GM18907 (cell line): ENCODE measurements around the gene MRPS9.

Source experiments
- ATAC-seq: cut with Tn5 transposase; IDR thresholded peaks from one replicate; pipeline ENCODE4 v1.9.1; 2021; ENCODE audit warnings: mild to moderate bottlenecking, moderate library complexity; ENCODE audit not compliant: unreplicated experiment

Gene MRPS9

DNA sequence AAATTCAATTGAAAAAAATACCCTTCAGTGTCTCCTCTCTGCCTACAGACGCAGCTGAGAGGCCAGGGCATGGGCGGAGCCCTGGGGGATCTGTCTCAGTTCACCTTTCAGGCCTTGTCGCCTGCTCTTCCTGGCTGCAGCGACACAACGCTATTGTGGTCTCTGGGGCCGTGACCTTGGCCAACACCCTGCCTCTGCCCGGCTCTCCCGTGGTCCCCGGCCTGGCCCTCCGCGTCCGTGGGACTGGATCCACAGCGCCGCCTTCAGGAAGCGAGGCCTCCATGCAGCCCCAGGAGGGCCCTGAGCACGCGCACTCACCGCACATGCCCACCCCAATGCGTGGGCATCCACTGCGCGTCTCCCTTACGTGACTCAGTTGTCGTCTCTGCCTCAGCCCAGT is 81.1 kb downstream of the MRPS9 start:
- no peak for ATAC-seq

DNA sequence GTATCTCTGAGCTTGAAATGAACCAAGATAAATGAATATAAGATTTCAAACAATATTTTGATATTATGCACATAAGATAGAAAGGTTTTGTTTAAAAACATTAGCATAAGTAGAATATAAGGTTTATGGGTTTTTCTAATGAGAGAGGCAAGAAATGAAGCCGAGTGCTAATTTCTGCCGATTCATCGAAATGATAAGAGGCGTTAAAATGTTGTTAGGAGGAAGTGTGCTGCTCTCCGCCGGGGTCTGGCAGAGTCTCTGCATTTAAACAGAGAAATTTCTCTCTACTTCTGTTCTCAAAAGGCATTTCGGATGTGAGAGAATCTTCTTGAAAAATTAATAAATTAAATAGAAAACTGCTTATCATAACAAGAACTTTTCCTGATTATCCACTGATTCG is 83.6 kb downstream of the MRPS9 start:
- ATAC-seq, result no peak

DNA sequence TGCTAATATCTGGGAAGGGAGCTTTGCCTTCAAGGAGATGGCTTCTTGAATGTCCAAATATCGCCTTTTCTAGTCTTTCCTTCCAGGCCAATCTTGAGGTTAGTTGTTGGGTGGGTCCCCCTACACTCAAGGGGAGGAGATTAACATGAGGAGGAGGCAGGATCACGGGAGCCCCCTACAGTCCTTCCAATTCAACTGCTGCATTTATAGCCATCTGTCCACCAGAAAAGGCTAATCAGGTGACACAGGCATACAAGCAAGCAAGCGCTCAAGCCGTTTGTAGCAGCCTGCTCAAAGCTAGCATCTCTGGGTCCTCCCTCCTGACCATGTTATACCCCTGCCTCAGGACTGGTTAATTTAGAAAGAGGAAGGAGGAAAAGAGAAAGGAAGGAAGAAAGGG is 87.6 kb downstream of the MRPS9 start:
- no peak for ATAC-seq

DNA sequence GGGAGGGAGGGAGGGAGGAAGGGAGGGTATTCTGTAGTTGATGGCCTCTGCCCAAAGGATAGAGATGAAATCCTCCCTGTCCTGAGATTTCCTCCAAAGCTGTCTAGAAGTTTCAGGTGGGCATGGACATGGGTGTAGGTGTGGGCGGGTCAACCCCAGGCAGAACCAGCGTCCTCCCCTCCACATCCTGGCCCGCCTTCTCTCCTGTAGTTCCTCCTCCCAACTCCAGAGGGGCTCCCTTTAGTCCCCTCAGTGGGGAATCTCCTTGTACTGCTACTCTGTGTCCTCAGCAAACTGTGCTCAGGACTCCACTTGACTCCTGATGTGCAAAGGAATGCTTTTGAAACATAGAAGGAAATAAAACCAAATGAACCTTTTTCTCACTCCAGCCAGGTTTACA is 88.1 kb downstream of the MRPS9 start:
- no peak for ATAC-seq

DNA sequence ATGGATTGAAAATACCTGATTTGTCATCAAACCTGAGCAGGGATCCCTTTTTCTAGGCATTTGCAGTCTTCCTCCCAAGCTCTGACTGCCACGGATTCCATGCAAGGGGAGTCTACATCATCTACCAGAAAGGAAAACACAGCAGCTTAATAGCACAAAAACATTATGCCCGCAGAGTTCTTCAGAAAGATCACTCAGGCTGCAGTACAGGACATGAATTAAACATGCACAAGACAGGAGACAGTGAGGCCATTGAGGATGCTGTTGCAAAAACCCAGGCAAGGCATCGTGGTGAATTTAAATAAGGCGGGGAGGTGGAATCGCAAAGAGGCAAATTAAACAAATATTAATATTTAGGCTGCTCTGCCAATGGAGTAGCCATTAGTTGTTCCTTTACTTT is 88.5 kb downstream of the MRPS9 start:
- ATAC-seq, result no peak

DNA sequence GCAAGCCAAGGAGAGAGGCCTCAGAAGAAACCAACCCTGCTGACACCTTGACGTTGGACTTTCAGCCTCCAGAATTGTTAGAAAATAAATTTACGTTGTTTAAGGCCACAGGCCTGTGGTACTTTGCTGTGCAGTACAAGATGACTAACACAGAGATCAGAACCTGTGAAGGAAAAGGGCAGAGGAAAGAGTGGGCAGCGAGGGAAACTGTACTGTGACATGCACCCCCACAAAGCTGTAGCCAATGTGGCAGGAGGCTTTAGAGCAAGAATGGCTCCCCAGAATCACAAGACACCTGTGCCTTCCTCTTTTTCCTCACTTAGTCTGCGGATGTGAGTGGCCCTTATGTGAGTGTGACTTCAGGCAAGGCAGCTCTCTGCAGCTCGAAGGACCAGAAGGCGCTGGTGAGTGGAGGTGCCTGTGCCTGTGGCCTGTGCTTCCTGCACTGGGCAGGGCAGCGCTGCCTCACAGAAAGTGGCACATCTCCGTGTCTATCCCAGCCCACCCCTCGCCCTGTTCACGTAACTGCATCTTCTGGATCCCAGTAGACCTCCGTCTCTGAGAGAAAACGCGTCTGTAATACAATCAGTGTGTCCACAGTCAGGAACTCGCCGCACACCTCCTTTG is 89.5 kb downstream of the MRPS9 start:
- ATAC-seq, result no peak

DNA sequence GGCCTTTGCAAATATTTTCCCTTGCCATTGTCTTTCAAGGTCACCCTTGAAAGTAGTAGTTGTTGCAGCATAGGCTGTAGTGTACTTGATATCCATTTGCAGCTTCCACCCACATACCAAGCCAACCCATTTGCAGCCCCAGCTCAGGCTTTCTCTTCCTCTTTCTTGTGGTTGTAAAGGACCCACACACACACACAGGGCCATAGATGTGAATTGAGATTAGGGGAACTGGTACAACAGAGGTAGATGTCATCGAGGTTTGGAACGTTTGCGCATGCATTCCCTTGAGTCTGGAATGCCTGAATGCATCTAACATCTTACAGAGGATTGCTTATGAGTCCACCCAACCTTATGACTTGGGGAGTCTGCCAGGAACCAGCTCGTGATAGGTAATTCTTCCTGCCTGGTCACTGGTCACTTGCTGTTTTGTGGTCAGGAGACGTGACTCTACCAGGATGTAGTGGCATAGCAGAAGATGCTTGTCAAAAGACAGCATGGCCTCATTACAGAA is 91.9 kb downstream of the MRPS9 start:
- ATAC-seq, result peak; percentile 99

DNA sequence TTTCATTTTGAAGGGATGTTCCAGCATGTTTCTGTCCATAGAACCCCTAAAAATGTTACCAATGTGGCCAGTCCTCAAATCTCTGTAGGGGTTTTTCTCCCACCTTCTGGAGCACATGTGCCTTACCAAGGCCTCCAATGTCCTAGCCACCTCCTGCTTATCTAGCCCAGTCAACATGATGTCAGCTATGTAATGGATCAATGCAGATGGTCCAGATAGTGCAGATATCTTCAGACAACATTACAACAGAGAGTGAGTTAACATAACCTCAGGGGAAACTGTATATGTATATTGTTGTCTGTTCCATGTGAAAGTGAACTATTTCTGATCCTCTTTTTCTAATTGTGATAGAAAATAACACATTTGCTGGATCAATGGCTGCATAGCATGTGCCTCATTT is 92.7 kb downstream of the MRPS9 start:
- no peak for ATAC-seq

DNA sequence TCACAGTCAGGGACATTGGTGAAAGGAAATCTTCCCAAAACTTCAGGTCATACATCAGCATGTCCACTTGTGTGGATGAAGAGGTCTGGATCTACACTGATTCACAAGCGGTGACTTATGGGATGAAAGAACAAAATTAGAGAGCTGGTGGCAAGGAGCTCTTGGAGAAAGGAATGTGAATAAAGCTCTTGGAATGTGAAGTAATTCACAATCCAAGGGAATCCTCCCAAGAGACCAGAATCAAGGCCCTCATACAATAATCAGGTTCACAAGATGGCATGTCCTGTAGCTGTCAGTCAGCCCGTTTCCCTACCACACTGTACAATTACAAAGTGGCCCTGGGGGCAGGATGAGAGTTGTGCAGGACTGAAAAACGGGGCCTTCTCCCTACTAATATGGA is 96.2 kb downstream of the MRPS9 start:
- no peak for ATAC-seq

DNA sequence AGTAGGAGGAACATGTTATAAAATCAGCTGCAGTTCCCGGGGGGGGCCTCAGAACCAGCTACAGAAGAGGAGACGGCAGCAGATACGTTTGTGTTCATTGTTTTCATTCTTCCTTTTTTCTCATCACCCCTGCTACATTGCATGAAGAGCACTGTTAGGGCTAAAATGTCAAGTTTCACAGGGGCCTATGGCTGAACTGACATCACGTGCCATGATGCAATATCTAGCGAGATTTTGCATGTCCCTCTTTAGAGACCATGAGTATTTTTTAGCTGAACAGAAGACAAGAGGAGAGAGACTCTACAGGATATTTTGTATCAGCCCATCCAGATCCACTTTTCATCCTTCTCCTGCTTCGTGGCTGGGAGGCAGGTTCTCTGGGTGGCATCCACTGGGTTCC is 97.6 kb downstream of the MRPS9 start:
- ATAC-seq, result no peak

DNA sequence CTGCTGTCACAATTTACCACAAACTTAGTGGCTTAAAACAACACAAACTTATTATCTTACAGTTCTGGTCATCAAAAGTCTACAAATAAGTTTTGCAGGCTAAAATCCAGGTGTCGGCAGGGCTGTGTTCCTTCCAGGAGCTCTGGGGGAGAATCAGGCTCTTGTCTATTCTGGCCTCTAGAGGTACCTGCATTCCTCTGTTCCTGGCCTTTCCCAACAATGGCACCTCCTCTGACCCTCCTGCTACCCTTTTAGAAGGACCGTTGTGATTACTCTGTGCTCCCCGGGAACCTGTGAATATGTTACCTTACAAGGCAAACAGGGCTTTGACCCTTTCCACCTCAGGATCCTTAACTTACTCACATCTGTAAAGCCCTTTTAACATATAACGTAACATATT is 98.5 kb downstream of the MRPS9 start:
- ATAC-seq, result no peak

DNA sequence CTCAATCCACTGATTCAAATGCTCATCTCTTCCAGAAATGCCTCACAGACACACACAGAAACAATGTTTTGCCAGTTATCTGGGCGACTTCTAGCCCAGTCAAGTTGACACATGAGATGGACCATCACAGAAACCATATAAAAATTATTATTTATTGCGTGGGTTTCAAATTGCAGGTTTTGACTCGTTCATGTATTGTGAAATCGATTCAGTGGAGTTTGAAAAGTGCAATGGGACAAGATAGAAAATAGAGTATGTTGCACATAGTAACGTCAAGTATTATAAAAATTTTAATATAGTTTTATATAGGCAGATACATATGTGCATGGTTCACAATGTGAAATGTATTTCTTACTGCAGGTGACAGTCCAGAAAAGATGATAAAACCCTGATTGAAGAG is 100.8 kb downstream of the MRPS9 start:
- ATAC-seq, result no peak

DNA sequence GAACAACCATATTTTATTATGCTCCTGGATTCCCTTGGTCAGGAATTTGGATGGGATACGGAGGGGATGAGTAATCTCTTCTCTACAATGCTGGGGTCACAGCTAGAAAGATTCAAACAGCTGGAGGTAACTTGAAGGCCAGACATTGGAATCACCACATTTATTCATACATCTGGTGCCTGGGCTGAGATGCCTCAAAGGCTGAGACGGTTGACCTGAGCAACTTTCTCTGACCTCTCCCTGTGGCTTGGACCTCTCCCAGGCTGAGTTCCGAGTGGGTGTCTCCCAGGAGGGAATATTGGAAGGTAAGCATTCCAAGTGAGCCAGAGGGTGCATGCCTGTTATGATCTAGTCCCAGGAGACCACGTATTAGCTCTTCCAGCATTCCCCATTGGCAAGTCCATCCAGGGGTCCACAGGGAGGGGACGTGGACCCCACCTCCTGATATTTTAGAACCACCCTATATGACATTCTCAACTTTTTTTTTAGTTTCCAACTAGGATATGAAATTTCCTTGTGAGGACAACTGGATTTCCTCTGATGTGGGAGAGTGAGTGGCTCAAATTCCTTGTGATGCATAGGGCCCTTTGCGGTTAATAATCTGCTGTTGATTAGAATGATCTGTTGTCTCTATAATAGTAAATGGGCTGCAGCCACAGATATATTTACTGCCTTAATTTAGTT is 101.8 kb downstream of the MRPS9 start:
- no peak for ATAC-seq

DNA sequence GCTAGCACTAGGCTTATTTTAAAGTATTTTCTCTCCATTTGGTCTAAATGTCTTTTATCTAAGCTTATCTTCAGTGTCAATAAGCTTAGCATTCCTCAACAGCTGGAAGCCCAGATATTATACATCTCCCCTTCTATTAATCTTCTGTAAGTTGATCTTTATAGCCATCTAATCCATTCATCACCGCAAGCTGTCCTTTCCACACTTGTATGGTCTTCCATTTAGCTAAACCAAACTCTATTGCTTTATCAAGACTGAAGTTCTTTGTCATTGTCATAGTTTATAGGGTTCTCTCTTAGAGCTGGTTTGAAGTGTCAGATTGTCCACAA is 102.3 kb downstream of the MRPS9 start:
- no peak for ATAC-seq

DNA sequence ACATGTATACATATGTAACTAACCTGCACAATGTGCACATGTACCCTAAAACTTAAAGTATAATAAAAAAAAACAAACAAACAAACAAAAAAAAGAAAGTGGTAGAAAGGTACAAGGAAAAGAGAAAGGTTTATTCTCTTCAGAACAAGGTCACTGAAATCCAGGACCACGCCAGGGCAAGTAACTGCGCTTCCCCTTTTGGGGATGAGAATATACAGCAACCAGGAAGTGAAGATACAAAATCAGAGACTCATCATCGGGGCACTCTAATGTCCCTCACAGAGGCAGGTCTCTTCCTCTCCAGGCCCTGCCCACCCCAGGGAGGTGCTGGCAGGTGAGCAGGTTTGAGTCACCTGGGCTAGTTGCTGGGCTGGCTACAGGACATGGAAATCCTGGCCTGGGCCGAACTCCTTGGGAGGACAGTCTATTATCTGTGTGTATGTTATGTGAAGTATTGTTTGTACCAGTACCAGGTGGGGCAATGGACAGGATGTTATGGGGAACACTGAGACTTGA is 103.3 kb downstream of the MRPS9 start:
- no peak for ATAC-seq

DNA sequence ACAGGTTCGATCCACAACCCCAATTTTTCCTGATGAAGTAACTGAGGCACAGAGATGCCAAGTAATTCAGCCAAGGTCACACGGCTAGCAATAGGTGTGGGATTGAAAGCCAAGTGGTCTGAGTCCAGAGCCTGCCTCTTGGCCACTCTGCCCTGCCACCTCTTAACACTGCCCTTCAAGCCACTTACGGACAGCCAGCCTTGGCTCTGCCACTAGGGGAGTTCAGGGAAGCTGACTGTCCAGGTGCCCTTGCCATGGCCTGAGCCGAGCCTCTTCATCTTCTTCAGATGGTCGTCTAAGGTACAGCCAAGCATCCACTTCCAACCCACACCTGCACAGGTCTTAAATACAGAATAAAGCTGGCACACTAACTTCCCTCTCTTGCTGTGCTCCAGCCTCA is 104.4 kb downstream of the MRPS9 start:
- no peak for ATAC-seq

DNA sequence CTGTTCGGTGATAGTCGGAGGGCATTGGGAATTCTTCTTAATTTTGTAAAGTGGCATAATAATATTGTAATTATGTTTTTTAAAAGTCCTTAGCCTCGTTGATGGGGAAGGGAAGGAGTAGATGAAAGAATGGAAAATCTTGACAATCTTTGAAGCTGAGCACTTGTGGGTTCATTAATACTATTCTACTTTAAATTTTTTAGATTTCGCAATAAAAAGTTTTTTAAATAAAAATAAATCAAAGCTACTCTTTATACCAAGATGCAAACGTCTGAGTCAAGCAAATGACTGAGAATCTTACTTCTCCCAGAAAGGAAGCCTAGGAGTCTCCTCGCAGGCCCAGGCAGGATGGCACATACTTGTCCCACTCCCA is 105.2 kb downstream of the MRPS9 start:
- ATAC-seq, result no peak

DNA sequence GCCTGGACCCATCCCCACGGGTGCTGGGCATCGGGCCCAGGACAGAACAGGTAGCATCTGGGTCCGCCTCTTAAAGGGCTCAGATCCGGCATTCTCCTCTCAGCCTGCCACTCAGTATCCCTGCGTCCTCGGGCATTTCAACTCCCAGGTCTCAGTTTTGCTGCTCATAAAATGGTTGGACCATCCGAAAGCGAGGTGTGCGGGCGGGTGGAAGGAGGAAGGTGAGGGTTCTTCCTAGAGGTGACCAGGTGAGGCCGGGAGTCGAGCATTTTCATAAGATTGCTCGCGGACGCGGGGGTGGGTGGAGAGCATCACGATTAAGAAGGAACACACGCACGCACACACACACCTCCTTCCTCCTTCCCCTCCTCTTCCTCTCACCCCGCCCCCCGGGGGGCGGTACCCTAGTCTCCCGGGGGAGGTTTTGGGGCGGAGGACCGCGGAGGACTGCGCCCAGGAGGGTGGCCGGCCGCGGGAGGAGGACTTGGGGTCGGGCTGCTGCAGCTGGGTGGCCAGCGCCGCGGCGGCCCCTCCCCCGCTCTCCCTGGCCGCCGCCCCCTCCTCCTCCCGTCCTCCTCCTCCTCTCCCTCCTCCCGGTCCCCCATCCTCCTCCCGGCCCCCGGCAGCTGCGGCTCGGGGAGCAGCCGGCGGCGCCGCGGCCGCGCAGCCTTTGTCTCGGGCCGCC is 105.7 kb downstream of the MRPS9 start:
- ATAC-seq, result no peak

DNA sequence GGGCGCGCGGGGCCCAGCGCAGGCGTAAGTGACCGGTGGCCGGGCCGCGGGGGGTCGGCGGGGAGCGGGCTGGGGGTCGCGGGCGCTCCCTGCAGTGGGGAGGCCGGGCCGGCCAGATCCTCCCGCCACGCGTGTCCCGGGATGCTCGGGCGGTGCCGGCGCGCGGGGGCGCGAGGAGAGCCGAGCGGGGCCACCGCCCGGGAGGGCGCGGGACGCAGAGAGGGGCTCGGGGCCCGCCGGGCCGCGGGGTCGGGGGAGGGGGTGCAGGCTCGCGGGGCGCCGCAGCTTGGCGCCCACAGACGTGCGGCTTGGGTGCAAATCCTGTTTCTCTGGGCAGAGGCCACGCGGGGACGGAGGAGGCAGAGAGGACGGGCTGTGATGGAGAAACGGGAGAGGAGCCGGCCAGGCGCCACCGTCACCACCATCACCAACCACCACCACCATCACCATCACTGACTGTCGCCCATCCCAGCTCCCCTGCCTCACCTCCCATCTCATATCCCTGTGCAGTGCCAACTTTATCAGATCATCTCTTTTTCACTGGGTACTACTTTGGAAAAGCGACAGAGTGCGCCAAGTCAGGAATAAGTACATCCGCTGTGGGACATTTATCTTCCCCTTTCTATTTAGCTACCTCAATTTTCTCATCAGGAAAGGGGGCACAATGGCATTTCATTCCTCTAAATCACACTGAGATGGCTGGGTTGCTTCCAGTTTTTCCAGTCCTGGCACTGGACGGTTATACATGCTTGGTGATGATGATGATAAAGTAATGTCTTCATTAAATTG is 106.5 kb downstream of the MRPS9 start:
- no peak for ATAC-seq

DNA sequence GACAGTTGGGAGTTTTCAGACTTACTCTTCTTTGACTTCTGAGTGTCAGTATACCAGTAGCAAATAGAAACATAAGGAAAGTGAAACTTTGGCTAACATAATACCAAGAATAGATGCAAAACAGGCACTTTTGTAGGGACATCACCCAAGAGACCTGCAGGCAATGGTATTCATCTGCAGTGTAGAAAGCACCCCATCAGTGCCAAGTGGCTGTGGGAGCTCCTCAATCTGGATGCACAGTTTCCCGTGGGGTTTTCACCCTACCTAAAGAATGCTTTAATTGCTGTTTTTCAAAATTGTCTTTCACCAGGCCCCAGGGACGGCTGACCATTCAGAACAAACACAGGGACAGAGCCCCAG is 107.1 kb downstream of the MRPS9 start:
- ATAC-seq, result peak; percentile 62

DNA sequence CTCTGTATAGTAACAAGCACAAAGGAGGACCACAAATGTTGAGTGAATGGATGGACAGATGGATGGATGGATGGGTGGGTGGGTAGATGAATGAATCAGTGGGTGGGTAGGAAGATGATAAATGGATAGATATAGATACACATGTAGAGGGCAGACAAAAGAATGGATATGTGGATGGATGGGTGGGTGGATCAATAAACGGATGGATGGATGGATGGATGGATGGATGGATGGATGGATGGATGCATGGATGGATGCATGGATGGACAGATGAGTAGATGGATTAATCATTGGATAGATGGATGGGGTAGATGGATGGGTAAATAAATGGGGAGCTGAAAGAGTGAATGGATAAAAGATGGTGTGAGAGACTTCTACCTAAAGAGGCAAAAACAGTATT is 111.4 kb downstream of the MRPS9 start:
- no peak for ATAC-seq
